Measurements from ENCODE around the gene MAP3K8.

DNA sequence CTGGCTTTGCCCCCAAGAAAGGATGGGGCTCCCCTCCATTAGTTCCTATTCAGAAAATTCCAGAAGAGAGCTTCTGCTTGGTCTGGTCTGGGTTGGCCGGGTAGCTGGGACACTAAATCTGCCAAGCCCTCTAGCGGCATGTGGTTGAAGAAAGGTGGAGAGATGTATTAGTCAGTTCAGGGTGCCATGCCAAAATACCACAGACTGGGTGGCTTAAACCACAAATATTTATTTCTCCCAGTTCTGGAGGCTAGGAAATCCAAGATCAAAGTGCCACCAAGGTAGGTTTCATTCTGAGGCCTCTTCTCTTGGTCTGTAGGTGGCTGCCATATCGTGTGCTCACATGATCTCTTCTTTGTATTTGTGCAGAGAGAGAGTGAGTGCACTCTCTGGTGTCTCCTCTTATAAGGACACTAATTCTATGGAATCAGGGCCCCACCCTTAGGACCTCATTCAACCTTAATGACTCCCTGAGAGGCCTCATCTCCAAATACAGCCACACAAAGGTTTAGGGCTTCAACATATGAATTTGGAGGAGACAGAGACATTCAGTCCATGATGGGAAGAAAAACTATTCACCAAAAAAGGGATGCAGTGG, 46.2 kb upstream of the MAP3K8 start:
- TF ChIP-seq CTCF (IDR thresholded peaks at IDR 0.05) (no peak), POLR2AphosphoS5 (IDR thresholded peaks at IDR 0.05) (no peak), EP300 (IDR thresholded peaks at IDR 0.05) (no peak)

Measured in esophagus muscularis mucosa (tissue), 4 donors.